NCI-H1930 (cell line): ENCODE measurements around the gene KHDC1.
"Not testable (repeated sequence)": the region's sequence is repeated elsewhere in the genome, so short reads cannot be mapped to it uniquely, and the experiment has no call there.

Source experiments
- DNase-seq, 2 experiments: peaks; one replicate each; lab custom pipeline; 2025; lab: John Stamatoyannopoulos, UW

Gene KHDC1

GRCh38 chr6:73250016-73250415 lies 13.0 kb downstream of the KHDC1 start:
- no peak for DNase-seq

- DNase-seq: no peak
Observed at GRCh38 chr6:73248192-73248903, 14.6 kb downstream of the KHDC1 start.

GRCh38 chr6:73242001-73242400 lies 21.0 kb downstream of the KHDC1 start:
- no peak for DNase-seq

DNA sequence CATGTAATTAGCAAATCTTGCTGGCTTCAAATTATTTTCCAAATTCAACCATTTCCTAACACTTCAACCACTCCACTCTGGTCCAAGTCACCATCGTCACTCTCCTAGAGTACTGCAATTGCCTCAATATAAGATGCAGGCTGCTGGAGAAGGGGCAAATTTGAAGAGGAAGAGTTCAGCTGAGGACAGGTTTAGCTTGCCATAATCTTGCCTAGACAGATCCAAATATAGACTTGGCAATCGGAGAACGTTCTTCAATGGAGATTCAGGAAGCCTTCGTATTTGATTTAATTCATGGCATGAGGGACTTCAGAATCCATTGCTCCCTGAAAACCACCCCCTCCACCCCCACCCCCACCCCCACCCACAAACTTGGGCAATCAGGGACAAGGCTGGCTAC lies 22.3 kb downstream of the KHDC1 start:
- no peak for DNase-seq

- no peak for DNase-seq
Observed at GRCh38 chr6:73236144-73236750, 26.7 kb downstream of the KHDC1 start.

- DNase-seq: no peak
Observed at GRCh38 chr6:73234733-73235132, 28.3 kb downstream of the KHDC1 start.

- not testable (repeated sequence) for DNase-seq
Observed at GRCh38 chr6:73233971-73234370, 29.0 kb downstream of the KHDC1 start.

DNA sequence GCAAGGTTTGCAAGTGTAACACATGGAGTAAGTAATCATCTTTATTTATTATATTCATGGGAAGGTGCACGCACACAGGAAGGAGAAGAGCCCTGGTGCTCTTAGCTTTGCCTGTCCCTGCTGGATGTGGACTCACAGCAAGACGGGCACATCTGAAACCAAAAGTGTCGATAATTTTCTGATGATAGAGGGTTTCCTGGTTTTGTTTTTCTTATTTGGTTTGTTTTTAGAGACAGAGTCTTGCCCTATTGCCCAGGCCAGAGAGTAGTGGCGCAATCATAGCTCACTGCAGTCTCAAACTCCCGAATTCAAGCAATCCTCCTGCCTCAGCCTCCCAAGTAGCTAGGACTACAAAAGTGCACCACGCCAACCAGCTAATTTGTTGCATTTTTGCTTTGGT lies 29.9 kb downstream of the KHDC1 start:
- no peak for DNase-seq

DNA sequence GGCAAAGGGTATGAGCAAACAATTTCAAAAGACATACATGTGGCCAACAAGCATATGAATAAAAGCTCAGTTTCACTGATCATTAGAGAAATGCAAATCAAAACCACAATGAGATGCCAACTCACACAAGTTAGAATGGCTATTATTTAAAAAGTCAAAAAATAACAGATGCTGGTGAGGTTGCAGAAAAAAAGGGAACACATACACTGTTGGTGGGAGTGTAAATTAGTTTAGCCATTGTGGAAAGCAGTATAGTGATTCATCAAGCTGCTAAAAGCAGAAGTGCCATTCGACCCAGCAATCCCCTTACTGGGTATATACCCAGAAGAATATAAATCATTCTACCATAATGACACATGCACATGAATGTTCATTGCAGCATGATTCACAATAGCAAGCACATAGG lies 31.0 kb downstream of the KHDC1 start:
- DNase-seq: no peak

DNA sequence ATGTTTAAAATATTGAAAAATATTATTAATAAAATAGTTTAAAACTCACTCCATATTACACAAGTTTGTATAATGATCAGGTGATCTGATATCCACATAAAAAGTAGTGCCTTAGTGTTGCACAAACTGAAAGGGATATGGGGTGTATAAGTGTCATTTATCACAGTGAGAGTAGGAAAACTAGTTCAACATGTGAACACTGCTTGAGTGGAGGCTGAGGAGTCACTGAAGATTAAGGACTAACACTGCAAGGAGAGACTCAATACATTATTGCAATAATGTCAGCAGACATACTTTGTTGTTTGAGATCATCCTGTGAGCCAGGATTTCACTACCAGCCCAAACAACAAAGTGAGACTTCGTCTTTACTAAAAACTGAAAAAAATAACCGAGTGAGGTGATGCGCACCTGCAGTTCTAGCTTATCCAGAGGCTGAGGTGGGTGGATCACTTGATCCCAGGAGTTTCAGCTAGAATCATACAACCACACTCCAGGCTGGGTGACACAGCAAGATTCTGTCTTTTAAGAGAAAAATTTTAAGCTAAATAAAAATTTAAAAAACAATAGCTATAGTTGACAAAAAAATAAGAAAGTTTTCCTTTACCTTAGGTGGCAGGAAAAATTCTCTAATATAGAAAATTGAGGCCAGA lies 35.3 kb downstream of the KHDC1 start:
- DNase-seq: no peak

- no peak for DNase-seq
Observed at GRCh38 chr6:73225396-73225795, 37.6 kb downstream of the KHDC1 start, which contains the start of gene KHDC1L. Gene KHDC1L, minus strand, starts transcription at chr6:73225496. Its CDS starts 88 bp downstream, at chr6:73225408.

- DNase-seq: no peak
Observed at GRCh38 chr6:73216859-73217258, 46.1 kb downstream of the KHDC1 start.

- no peak for DNase-seq
Observed at GRCh38 chr6:73209117-73209516, 53.9 kb downstream of the KHDC1 start.

DNA sequence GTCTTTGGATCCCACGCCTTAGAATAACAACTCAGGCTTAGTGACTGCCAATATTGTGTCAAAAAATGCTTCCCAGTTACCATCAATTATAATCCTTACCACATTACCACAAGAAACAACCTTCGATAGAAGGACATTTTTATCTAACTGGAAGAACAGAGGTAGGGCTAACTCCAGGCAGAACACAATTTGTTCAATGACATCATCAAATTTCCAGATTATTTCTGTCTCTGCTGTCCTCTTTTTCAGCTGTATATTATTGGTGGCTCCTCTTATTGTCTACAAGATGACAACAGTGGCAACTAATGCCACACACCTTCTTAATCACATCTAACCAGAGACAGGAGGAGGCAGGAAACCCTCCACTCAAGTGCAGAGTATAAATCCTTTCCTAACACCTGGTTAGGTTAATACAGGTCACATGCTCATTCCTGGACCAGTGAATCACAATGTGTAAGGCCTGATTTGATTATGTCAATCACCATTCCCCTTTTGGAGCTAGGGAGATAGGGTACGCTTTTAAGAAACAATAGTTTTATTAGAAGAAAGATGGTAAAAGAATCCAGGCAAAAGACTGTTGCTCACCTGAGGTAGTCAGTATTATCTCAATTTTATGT lies 55.7 kb downstream of the KHDC1 start:
- DNase-seq: no peak

DNA sequence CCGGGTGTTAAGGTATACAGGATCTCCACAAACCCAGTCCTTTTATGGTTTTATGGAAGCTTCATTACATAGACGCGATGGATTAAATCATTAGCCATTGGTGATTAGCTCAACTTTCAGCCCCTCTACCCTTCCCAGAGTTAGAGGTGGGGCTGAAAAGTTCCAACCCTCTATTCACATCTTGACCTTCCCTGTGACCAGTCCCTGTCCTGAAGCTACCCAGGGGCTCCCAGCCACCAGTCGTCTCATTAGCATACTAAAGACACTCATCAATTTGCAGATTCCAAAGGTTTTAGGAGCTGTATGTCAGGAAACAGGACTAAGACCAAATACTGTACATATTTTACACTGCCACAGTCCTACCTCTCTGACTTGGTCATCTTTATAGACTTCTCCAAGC lies 58.7 kb downstream of the KHDC1 start:
- DNase-seq: no peak

DNA sequence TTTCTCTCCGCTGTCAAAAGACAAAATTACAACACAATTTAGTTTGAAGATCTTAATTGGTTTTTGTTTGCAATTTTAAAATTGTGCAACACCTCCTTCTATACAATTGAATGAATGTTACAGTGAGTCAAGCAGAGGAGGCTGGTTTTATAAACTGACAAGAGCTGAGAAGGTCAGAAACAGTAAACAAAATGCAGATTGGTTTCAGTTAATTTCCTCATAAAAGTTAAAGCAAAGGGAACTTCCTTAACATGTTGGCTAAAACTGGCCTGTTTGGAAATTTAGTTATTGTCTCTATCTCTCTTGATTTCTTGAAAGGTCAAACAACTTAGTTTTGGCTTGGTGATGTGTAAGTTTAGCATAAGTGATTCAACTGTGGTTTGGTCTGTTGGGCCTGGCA lies 59.9 kb downstream of the KHDC1 start:
- no peak for DNase-seq

DNA sequence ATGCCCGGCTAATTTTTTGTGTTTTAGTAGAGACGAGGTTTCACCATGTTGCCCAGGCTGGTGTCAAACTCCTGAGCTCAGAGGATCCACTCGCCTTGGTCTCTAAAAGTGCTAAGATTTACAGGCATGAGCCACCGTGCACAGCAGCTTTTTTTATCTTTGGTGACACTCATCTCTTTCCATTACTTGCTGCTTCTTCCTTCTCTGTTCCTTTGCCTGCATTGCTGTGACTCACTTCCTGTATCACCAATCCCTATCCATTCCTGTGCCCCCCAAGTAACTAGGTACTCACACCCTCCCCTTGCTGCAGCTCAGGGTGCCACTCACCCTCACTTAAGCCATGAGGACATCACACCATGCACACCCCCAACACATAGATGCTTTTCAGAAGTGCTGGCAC lies 62.3 kb downstream of the KHDC1 start:
- DNase-seq: no peak

DNA sequence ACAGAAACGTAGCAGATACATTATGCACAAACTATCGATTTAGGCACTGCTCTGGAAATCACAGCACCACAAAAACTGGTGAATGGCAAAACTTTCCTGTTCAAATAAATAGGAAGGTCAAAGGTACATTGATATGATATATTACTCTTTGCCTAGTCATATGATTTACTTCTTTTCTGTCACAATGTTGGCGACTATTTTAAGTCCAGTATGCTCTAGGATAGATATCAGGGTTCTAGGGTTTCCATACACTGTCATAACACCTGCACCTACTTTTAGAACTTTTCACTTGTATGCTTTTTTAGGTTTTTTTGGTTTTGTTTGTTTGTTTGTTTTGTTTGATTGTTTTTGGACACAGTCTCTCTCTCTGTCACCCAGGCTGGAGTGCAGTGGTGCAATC lies 62.7 kb downstream of the KHDC1 start:
- no peak for DNase-seq

DNA sequence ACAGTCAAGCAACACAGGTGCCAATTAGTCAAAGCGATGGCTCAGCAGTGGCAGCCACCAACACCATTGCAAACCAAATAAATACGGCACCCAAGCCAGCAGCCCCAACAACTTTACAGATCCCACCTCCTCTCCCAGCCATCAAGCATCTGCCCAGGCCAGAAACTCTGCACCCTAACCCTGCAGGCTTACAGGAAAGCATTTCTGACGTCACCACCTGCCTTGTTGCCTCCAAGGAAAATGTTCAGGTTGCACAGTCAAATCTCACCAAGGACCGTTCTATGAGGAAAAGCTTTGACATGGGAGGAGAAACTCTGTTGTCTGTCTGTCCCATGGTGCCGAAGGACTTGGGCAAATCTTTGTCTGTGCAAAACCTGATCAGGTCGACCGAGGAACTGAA lies 68.3 kb downstream of the KHDC1 start:
- DNase-seq: no peak

DNA sequence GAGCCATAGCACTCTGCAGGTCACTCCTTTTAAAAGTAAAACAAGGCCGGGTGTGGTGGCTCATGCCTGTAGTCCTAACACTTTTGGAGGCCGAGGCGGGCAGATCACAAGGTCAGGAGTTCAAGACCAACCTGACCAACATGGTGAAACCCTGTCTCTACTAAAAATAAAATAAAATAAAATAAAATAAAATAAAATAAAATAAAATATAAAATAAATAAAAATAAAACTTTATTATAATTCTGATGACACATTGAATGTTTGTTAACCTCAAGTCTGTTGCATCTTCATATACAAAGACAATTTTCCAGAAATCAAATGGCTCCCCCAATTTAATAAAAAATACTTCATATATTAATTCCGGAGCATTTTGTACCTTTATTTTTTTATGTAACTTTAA lies 69.7 kb downstream of the KHDC1 start:
- not testable (repeated sequence) for DNase-seq
